ENCODE measurements around the gene SLC1A6.

Gene SLC1A6

GRCh38 chr19:15014579-15014978, 34.9 kb upstream of the SLC1A6 start:
- TF ChIP-seq CTCF (IDR thresholded peaks at IDR 0.05; ENCODE audit: low read depth, low read length), result no peak
- H3K4me3 ChIP-seq (ENCODE audit: low read depth, low read length), result no peak overlapping the region

GRCh38 chr19:15010501-15011300, 31.0 kb upstream of the SLC1A6 start:
- H3K4me3 ChIP-seq (ENCODE audit: low read depth, low read length), result no peak overlapping the region
- TF ChIP-seq CTCF (IDR thresholded peaks at IDR 0.05; ENCODE audit: low read depth, low read length), result no peak

GRCh38 chr19:15008308-15008707, 28.6 kb upstream of the SLC1A6 start:
- no peak overlapping the region for H3K4me3 ChIP-seq (ENCODE audit: low read depth, low read length)
- TF ChIP-seq CTCF (IDR thresholded peaks at IDR 0.05; ENCODE audit: low read depth, low read length), result no peak

GRCh38 chr19:14997981-14998380, 18.3 kb upstream of the SLC1A6 start:
- no peak for TF ChIP-seq CTCF (IDR thresholded peaks at IDR 0.05; ENCODE audit: low read depth, low read length)

GRCh38 chr19:14992780-14993179, 13.1 kb upstream of the SLC1A6 start:
- TF ChIP-seq CTCF (IDR thresholded peaks at IDR 0.05; ENCODE audit: low read depth, low read length), result no peak
- no peak overlapping the region for H3K4me3 ChIP-seq (ENCODE audit: low read depth, low read length)

More at GRCh38 chr19:14997981-14998380, 18.3 kb upstream of the SLC1A6 start:
- H3K4me3 ChIP-seq (ENCODE audit: low read depth, low read length), result no peak overlapping the region

- H3K4me3 ChIP-seq (ENCODE audit: low read depth, low read length), result no peak overlapping the region
- no peak for TF ChIP-seq CTCF (IDR thresholded peaks at IDR 0.05; ENCODE audit: low read depth, low read length)
These were observed 5.5 kb upstream of the SLC1A6 start for GRCh38 chr19:14985133-14985532.

- no peak for TF ChIP-seq CTCF (IDR thresholded peaks at IDR 0.05; ENCODE audit: low read depth, low read length)
- H3K4me3 ChIP-seq (ENCODE audit: low read depth, low read length), result no peak overlapping the region
These were observed 1.4 kb downstream of the SLC1A6 start for GRCh38 chr19:14978161-14978776.

Data from WI38 (cell line).